Endothelial cell of umbilical vein (primary cell): ENCODE results near the gene METTL26. TPM values are rescaled to one million over a fixed set of nuclear protein-coding genes. Genes with fewer than 3 reads are reported as not detected.

ENCODE experiments used
- BruUV-seq: library from RNA; stranded (reverse); fragments of 400-500 nt; replicated peaks from 2 replicates; lab custom pipeline; 2021; lab: Mats Ljungman, UMichigan
- CTCF ChIA-PET: fragments of 300-600, 350-600 bp; sonication (Branson Sonifier 250); formaldehyde crosslinking; loops from one replicate; lab custom pipeline; 2021; ENCODE audit warnings: antibody characterized with exemption, inconsistent platforms; lab: Charles Lee
- POLR2A ChIA-PET: fragments of 300-600, 350-600 bp; sonication (Branson Sonifier 250); formaldehyde crosslinking; loops from one replicate; lab custom pipeline; 2021; ENCODE audit warnings: antibody characterized with exemption, inconsistent platforms; lab: Charles Lee
- DNase-seq: peaks from one replicate; pipeline ENCODE4 v3.0.0-alpha.2; 2011; ENCODE audit warnings: low read depth, low spot score
- FAIRE-seq: peaks from 2 replicates; lab custom pipeline; 2011; peaks lifted over from hg19 to GRCh38; lab: Jason Lieb, UNC
- H2AFZ ChIP-seq: 2 replicates; pipeline ENCODE4 v1.6.0; 2012; ENCODE audit warnings: low read depth, low read length, control low read depth, inconsistent platforms
- H3K27ac ChIP-seq: 2 replicates; pipeline ENCODE4 v1.5.1; 2011; ENCODE audit warnings: low read depth, mild to moderate bottlenecking, control low read depth, low read length, moderate library complexity; ENCODE audit not compliant: insufficient read depth
- H3K27me3 ChIP-seq, 2 experiments: 2 replicates each; pipeline versions ENCODE4 v1.6.0 to v1.6.1; 2011; ENCODE audit warnings: low read length in 2 of 2, mixed read lengths in 1 of 2; ENCODE audit not compliant: control insufficient read depth in 2 of 2, insufficient read depth in 2 of 2
- H3K36me3 ChIP-seq, 2 experiments: 2 replicates in 1 of 2; 3 replicates in 1 of 2; pipeline ENCODE4 v1.5.1; 2011; ENCODE audit warnings: low read length in 2 of 2, mild to moderate bottlenecking in 1 of 2, moderate library complexity in 1 of 2; ENCODE audit not compliant: control insufficient read depth in 2 of 2, insufficient read depth in 2 of 2; ENCODE audit errors: extremely low read depth in 1 of 2
- H3K4me1 ChIP-seq: 3 replicates; pipeline ENCODE4 v1.5.1; 2011; ENCODE audit warnings: mild to moderate bottlenecking, low read length; ENCODE audit not compliant: control insufficient read depth, insufficient read depth; ENCODE audit errors: extremely low read depth
- H3K4me2 ChIP-seq: 2 replicates; pipeline ENCODE4 v1.6.1; 2011; ENCODE audit warnings: low read length, control low read depth, mixed read lengths; ENCODE audit not compliant: insufficient read depth
- H3K4me3 ChIP-seq, 3 experiments: fragments of 200-600 bp in 1 of 3; sonication (generic), shearing (Covaris generic) in 1 of 3; replicated peaks in 1 of 3; 2 replicates each; pipeline ENCODE4 v1.5.1; 2011 to 2016; ENCODE audit warnings: control low read depth in 3 of 3, low read length in 3 of 3, mild to moderate bottlenecking in 2 of 3, inconsistent platforms in 1 of 3, low read depth in 1 of 3, moderate library complexity in 1 of 3; ENCODE audit not compliant: insufficient read depth in 1 of 3
- H3K79me2 ChIP-seq: 2 replicates; pipeline ENCODE4 v1.6.0; 2012; ENCODE audit warnings: low read length, inconsistent platforms; ENCODE audit not compliant: control insufficient read depth, insufficient read depth
- H3K9ac ChIP-seq: replicated peaks from 2 replicates; pipeline ENCODE3; 2011; ENCODE audit warnings: low read length, control low read depth; ENCODE audit not compliant: insufficient read depth; ENCODE audit errors: extremely low read depth
- H3K9me1 ChIP-seq: replicated peaks from 3 replicates; pipeline ENCODE4 v1.6.0; 2011; ENCODE audit warnings: mild to moderate bottlenecking, low read length; ENCODE audit not compliant: control insufficient read depth, insufficient read depth; ENCODE audit errors: extremely low read depth
- H3K9me3 ChIP-seq: replicated peaks from 2 replicates; pipeline ENCODE4 v1.5.1; 2012; ENCODE audit warnings: low read length, inconsistent platforms; ENCODE audit not compliant: control insufficient read depth, insufficient read depth
- H4K20me1 ChIP-seq: replicated peaks from 2 replicates; pipeline ENCODE3; 2011; ENCODE audit warnings: mild to moderate bottlenecking, low read length; ENCODE audit not compliant: control insufficient read depth, insufficient read depth; ENCODE audit errors: extremely low read depth
- CTCF ChIP-seq, 2 donors: IDR thresholded peaks; 1 replicate in 1 of 2; 2 replicates in 1 of 2; pipeline ENCODE4 v1.5.1; 2011; ENCODE audit warnings: low read length in 2 of 2, mild to moderate bottlenecking in 2 of 2, moderate library complexity in 2 of 2, control low read depth in 1 of 2, inconsistent platforms in 1 of 2, low read depth in 1 of 2; ENCODE audit not compliant: insufficient read depth in 1 of 2; ENCODE audit errors: extremely low read depth in 1 of 2
- EZH2 ChIP-seq: IDR thresholded peaks from 2 replicates; pipeline ENCODE4 v1.6.1; 2012; ENCODE audit warnings: borderline replicate concordance, low read depth, mild to moderate bottlenecking, moderate library complexity, low read length, inconsistent platforms; ENCODE audit not compliant: severe bottlenecking
- FOS ChIP-seq: IDR thresholded peaks from 2 replicates; pipeline ENCODE4 v1.6.1; 2011; ENCODE audit warnings: mild to moderate bottlenecking, low read length, moderate library complexity, borderline replicate concordance; ENCODE audit not compliant: insufficient read depth
- GATA2 ChIP-seq: IDR thresholded peaks from 2 replicates; pipeline ENCODE4 v1.7.0; 2011; ENCODE audit warnings: low read depth, mild to moderate bottlenecking, moderate library complexity, mixed read lengths, low read length; ENCODE audit not compliant: insufficient read length, insufficient read depth
- JUN ChIP-seq: IDR thresholded peaks from 2 replicates; pipeline ENCODE4 v1.6.1; 2011; ENCODE audit warnings: borderline replicate concordance, low read depth; ENCODE audit not compliant: insufficient read length, insufficient read depth
- MAX ChIP-seq: IDR thresholded peaks from 2 replicates; pipeline ENCODE4 v1.6.1; 2011; ENCODE audit not compliant: insufficient read depth, insufficient read length
- MYC ChIP-seq: IDR thresholded peaks from one replicate; pipeline ENCODE4 v1.6.1; 2011; ENCODE audit warnings: mild to moderate bottlenecking, low read depth, low read length
- POLR2A ChIP-seq: IDR thresholded peaks from 2 replicates; pipeline ENCODE4 v1.6.1; 2012; ENCODE audit warnings: low read depth, mild to moderate bottlenecking, control low read depth, low read length
- POLR2AphosphoS5 ChIP-seq: IDR thresholded peaks from 2 replicates; pipeline ENCODE4 v1.6.1; 2012; ENCODE audit warnings: low read depth, mild to moderate bottlenecking, control low read depth, low read length, moderate library complexity; ENCODE audit not compliant: insufficient read depth
- dilution Hi-C: fragments of 300-500 bp; cut with MboI; formaldehyde crosslinking; loops from one replicate; pipeline ENCODE4 v1.15.0; 2019; ENCODE audit warnings: low sequenced_read_pairs; ENCODE audit not compliant: extremely low pct_ligation_motif_present
- intact Hi-C: fragments of 100-400 bp; cut with micrococcal nuclease; formaldehyde crosslinking; loops from one replicate; pipeline ENCODE4 v1.10.0; 2022
- polyA plus RNA-seq, 4 experiments: library from polyadenylated mRNA; depleted of rRNA in 3 of 4; stranded (reverse) in 3 of 4; unstranded in 1 of 4; fragments of >200 nt; gene quantifications; 2 replicates each; pipeline versions ENCODE4 v1.2.1 to v1.2.3, GENCODE V29; 2011 to 2012; ENCODE audit warnings: missing spikeins in 1 of 4
- total RNA-seq: library from RNA; stranded (reverse); gene quantifications from 2 replicates; pipeline ENCODE4 v1.2.3, GENCODE V29; 2021

Gene METTL26
- total and polyA plus RNA-seq, 2 donors (not counting 3 experiments of a cell fraction or from before 2014, with no cell fraction given): 114 to 138 TPM

- Histone ChIP-seq H3K9me3 (no peaks in the 10 kb centered on the region), H3K4me3 (no peak overlapping the region), H4K20me1 (no peaks in the 10 kb centered on the region), H3K79me2 (peaks cover 1% of the 10 kb centered on the region), H3K4me1 (no peaks in the 10 kb centered on the region), H3K4me2 (no peak overlapping the region), H3K27ac (no peak overlapping the region), H3K9ac (no peak overlapping the region), H3K36me3 (no peaks in the 10 kb centered on the region), H3K27me3 (no peaks in the 10 kb centered on the region), H2AFZ (no peak overlapping the region), H3K9me1 (no peaks in the 10 kb centered on the region)
- TF ChIP-seq CTCF (IDR thresholded peaks at IDR 0.05; ENCODE audit: extremely low read depth in 1 of 2, insufficient read depth in 1 of 2, low read depth in 1 of 2, low read length in 2 of 2) (peak in 1 of 2 donors; percentile 21), MYC (no peak)
- POLR2A ChIA-PET: no interaction called here
- DNase-seq (peak; percentile 15), FAIRE-seq (no peak)
- BruUV-seq: no TSS peak
- dilution Hi-C loops: no loop called here
- intact Hi-C loops: no loop called here
- CTCF ChIA-PET: interaction anchor here (0.9 to 2.3 kb wide), 7 partner anchors 8 to 209 kb away, joined by 3 to 8 read pairs (median 5); partner anchors contain the start of gene RAB40C
These were observed 35.3 kb downstream of the METTL26 start for GRCh38 chr16:600781-601180.

GRCh38 chr16:598823-599739 is 37.0 kb downstream of the METTL26 start:
- H3K9me3 ChIP-seq: no peaks in the 10 kb centered on the region
- no peak for FAIRE-seq
- H3K9me1 ChIP-seq: no peaks in the 10 kb centered on the region
- no peaks in the 10 kb centered on the region for H3K36me3 ChIP-seq
- no peak overlapping the region for H2AFZ ChIP-seq
- H3K4me2 ChIP-seq: no peak overlapping the region
- dilution Hi-C loops (no loop called here), intact Hi-C loops (no loop called here)
- no peaks in the 10 kb centered on the region for H3K4me1 ChIP-seq
- no peaks in the 10 kb centered on the region for H4K20me1 ChIP-seq
- TF ChIP-seq POLR2AphosphoS5 (no peak), GATA2 (no peak), EZH2 (no peak), MAX (no peak), MYC (no peak), JUN (no peak), POLR2A (no peak), FOS (no peak), CTCF (IDR thresholded peaks at IDR 0.05; ENCODE audit: extremely low read depth in 1 of 2, insufficient read depth in 1 of 2, low read depth in 1 of 2, low read length in 2 of 2) (no peak)
- no TSS peak for BruUV-seq
- no peak overlapping the region for H3K4me3 ChIP-seq
- DNase-seq: no peak
- H3K79me2 ChIP-seq: peaks cover 5% of the 10 kb centered on the region
- ChIA-PET POLR2A (no interaction called here), CTCF (interaction anchor here (2.2 kb wide), 1 partner anchor 11 kb away, joined by 9 read pairs; no protein-coding TSS in a partner anchor)
- no peak overlapping the region for H3K9ac ChIP-seq
- H3K27me3 ChIP-seq: no peaks in the 10 kb centered on the region
- H3K27ac ChIP-seq: no peak overlapping the region
